CD14-positive monocyte (primary cell): ENCODE results near the gene CFLAR. TPM values are rescaled to one million over a fixed set of nuclear protein-coding genes. Genes with fewer than 3 reads are reported as not detected.
"Not testable (repeated sequence)": the region's sequence is repeated elsewhere in the genome, so short reads cannot be mapped to it uniquely, and the experiment has no call there.

Experiments used
- DNase-seq, 3 donors: peaks; one replicate each; pipeline ENCODE4 v3.0.0-alpha.2; 2011 to 2022
- H2AFZ ChIP-seq: 2 replicates; pipeline ENCODE4 v1.6.0; 2012; ENCODE audit warnings: mild to moderate bottlenecking, low read depth, low read length, inconsistent platforms; ENCODE audit not compliant: insufficient read depth, poor library complexity, severe bottlenecking
- H3K27ac ChIP-seq, 2 donors: 1 replicate in 1 of 2; 2 replicates in 1 of 2; pipeline ENCODE4 v1.5.1; 2012 to 2013; ENCODE audit warnings: low read length in 2 of 2, control low read depth in 1 of 2, inconsistent platforms in 1 of 2, low read depth in 1 of 2, mild to moderate bottlenecking in 1 of 2
- H3K27me3 ChIP-seq, 2 donors: one replicate each; pipeline versions ENCODE4 v1.6.0 to v1.6.1; 2011 to 2013; ENCODE audit warnings: low read length in 2 of 2; ENCODE audit not compliant: control insufficient read depth in 2 of 2, insufficient read depth in 2 of 2
- H3K36me3 ChIP-seq, 2 donors: replicated peaks in 1 of 2; 1 replicate in 1 of 2; 2 replicates in 1 of 2; pipeline versions ENCODE4 v1.5.1 to v1.6.1; 2012 to 2013; ENCODE audit warnings: low read length in 2 of 2, control low read depth in 1 of 2, inconsistent platforms in 1 of 2, mild to moderate bottlenecking in 1 of 2; ENCODE audit not compliant: insufficient read depth in 2 of 2, control insufficient read depth in 1 of 2
- H3K4me1 ChIP-seq, 2 donors: 1 replicate in 1 of 2; 2 replicates in 1 of 2; pipeline versions ENCODE4 v1.5.1 to v1.6.1; 2012 to 2013; ENCODE audit warnings: low read length in 2 of 2, control low read depth in 1 of 2, inconsistent platforms in 1 of 2, mild to moderate bottlenecking in 1 of 2, moderate library complexity in 1 of 2; ENCODE audit not compliant: insufficient read depth in 2 of 2, control insufficient read depth in 1 of 2
- H3K4me2 ChIP-seq: replicated peaks from 2 replicates; pipeline ENCODE3; 2012; ENCODE audit warnings: low read length, moderate library complexity, mild to moderate bottlenecking; ENCODE audit not compliant: poor library complexity, severe bottlenecking; ENCODE audit errors: extremely low read depth
- H3K4me3 ChIP-seq, 3 experiments: fragments of 200-600 bp in 1 of 3; sonication (generic) in 1 of 3; replicated peaks in 1 of 3; 1 replicate in 2 of 3; 2 replicates in 1 of 3; pipeline ENCODE4 v1.5.1; 2011 to 2013; ENCODE audit warnings: low read length in 3 of 3, mild to moderate bottlenecking in 3 of 3, control low read depth in 2 of 3, low read depth in 2 of 3, inconsistent platforms in 1 of 3, moderate library complexity in 1 of 3
- H3K79me2 ChIP-seq: 2 replicates; pipeline ENCODE4 v1.6.0; 2012; ENCODE audit warnings: mild to moderate bottlenecking, control low read depth, inconsistent platforms, low read length, moderate library complexity; ENCODE audit not compliant: insufficient read depth
- H3K9ac ChIP-seq: 2 replicates; pipeline ENCODE4 v1.6.0; 2017; ENCODE audit warnings: low read length, mild to moderate bottlenecking; ENCODE audit not compliant: insufficient read depth, poor library complexity, severe bottlenecking
- H3K9me3 ChIP-seq, 2 donors: replicated peaks in 1 of 2; 1 replicate in 1 of 2; 2 replicates in 1 of 2; pipeline versions ENCODE4 v1.5.1 to v1.6.1; 2012 to 2013; ENCODE audit warnings: low read length in 2 of 2, control low read depth in 1 of 2; ENCODE audit not compliant: control insufficient read depth in 1 of 2, insufficient read depth in 1 of 2
- H4K20me1 ChIP-seq: 2 replicates; pipeline ENCODE4 v1.6.0; 2012; ENCODE audit warnings: mild to moderate bottlenecking, low read length, control low read depth, moderate library complexity; ENCODE audit not compliant: insufficient read depth
- H3K27ac Mint-ChIP-seq, 7 donors: one replicate each; pipeline ENCODE4 v1.8.0; 2020; ENCODE audit warnings: mild to moderate bottlenecking in 7 of 7, mixed read lengths in 7 of 7, moderate library complexity in 6 of 7, inconsistent platforms in 2 of 7
- H3K27me3 Mint-ChIP-seq, 3 donors: one replicate each; pipeline ENCODE4 v1.8.0; 2021 to 2022; ENCODE audit warnings: low read depth in 3 of 3, mild to moderate bottlenecking in 3 of 3, mixed read lengths in 3 of 3, moderate library complexity in 3 of 3, inconsistent platforms in 1 of 3
- H3K36me3 Mint-ChIP-seq, 2 donors: one replicate each; pipeline ENCODE4 v1.8.0; 2020; ENCODE audit warnings: mixed read lengths in 2 of 2, inconsistent platforms in 1 of 2, mild to moderate bottlenecking in 1 of 2
- H3K4me1 Mint-ChIP-seq: one replicate; pipeline ENCODE4 v1.8.0; 2020; ENCODE audit warnings: mild to moderate bottlenecking, mixed read lengths
- H3K4me3 Mint-ChIP-seq, 2 donors: one replicate each; pipeline ENCODE4 v1.8.0; 2020; ENCODE audit warnings: mild to moderate bottlenecking in 2 of 2, mixed read lengths in 2 of 2, moderate library complexity in 1 of 2
- H3K9me3 Mint-ChIP-seq, 7 donors: one replicate each; pipeline ENCODE4 v1.8.0; 2020 to 2022; ENCODE audit warnings: mixed read lengths in 7 of 7, mild to moderate bottlenecking in 6 of 7, moderate library complexity in 6 of 7, inconsistent platforms in 2 of 7
- WGBS: methylation state at CpG from one replicate; pipeline ENCODE4 v1.1.5; 2013; ENCODE audit warnings: missing lambda C conversion rate; ENCODE audit not compliant: insufficient coverage; 5-methylcytosine and 5-hydroxymethylcytosine counted together
- intact Hi-C, 2 donors: fragments of 100-400 bp; cut with micrococcal nuclease; formaldehyde crosslinking; loops; one replicate each; pipeline versions ENCODE4 v1.15.0 to v1.15.1; 2023
- polyA plus RNA-seq, 3 donors: library from polyadenylated mRNA; depleted of rRNA in 1 of 3; unstranded in 2 of 3; stranded (reverse) in 1 of 3; fragments of 300-500 nt in 2 of 3; fragments of >200 nt in 1 of 3; fragmentation: Illumina TruSeq in 2 of 3; gene quantifications; 1 replicate in 2 of 3; 2 replicates in 1 of 3; pipeline ENCODE4 v1.2.3, GENCODE V29; 2012 to 2021
- TF ChIP-seq, protein P1 (sequence below): fragments of 200-600 bp; IDR thresholded peaks from one replicate; pipeline ENCODE4 v1.8.0; 2022; ENCODE audit warnings: antibody characterized with exemption, mild to moderate bottlenecking

Gene CFLAR
- polyA plus RNA-seq, 3 donors = 79.4 to 149 (median 79.5) TPM

DNA sequence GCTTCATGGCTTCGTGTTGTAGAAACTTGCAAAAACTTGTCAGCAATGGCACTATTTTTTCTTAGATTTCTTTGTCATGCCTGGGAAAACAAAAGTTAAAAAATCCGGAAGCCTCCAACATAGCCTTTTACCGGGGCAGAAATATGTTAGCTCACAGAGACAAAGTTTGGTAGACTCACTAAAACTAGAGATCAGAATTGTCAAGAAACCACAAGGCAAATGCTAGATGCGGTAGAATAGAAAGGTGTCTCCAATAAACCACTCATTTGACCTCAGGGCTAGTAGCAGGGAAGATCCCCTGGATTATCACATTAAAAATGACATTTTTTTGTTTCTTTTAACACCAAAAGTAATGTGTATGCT is 67.4 kb downstream of the CFLAR start:
- peaks cover 0 to 2% (median 0%) of the 10 kb centered on the region in 3 donors for H3K27me3 Mint-ChIP-seq
- 0% methylated on average over 1 of the region's 4 CpGs for WGBS
- H3K27ac ChIP-seq = peak overlapping the region in 1 of 2 donors; percentile 80
- H3K4me1 ChIP-seq = peaks cover 28 to 58% of the 10 kb centered on the region in 2 donors
- peaks cover 26 to 31% of the 10 kb centered on the region in 2 donors for H3K36me3 Mint-ChIP-seq
- peaks cover 44% of the 10 kb centered on the region for H4K20me1 ChIP-seq
- TF ChIP-seq, protein P1, sequence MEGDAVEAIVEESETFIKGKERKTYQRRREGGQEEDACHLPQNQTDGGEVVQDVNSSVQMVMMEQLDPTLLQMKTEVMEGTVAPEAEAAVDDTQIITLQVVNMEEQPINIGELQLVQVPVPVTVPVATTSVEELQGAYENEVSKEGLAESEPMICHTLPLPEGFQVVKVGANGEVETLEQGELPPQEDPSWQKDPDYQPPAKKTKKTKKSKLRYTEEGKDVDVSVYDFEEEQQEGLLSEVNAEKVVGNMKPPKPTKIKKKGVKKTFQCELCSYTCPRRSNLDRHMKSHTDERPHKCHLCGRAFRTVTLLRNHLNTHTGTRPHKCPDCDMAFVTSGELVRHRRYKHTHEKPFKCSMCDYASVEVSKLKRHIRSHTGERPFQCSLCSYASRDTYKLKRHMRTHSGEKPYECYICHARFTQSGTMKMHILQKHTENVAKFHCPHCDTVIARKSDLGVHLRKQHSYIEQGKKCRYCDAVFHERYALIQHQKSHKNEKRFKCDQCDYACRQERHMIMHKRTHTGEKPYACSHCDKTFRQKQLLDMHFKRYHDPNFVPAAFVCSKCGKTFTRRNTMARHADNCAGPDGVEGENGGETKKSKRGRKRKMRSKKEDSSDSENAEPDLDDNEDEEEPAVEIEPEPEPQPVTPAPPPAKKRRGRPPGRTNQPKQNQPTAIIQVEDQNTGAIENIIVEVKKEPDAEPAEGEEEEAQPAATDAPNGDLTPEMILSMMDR = no peak
- peaks cover 0 to 11% of the 10 kb centered on the region in 2 donors for H3K9me3 ChIP-seq
- no peaks in the 10 kb centered on the region for H3K27me3 ChIP-seq
- peak overlapping the region; percentile 64 for H2AFZ ChIP-seq
- peak overlapping the region; percentile 76 for H3K4me2 ChIP-seq
- H3K27ac Mint-ChIP-seq = peak overlapping the region; percentile 84 to 93 (median 92)
- H3K4me1 Mint-ChIP-seq = peaks cover 56% of the 10 kb centered on the region
- intact Hi-C loops = loop anchor here (5.0 to 10.0 kb wide), 3 partner anchors 49 to 219 kb away; partner anchors contain the start of genes HYCC2 (in 1 of the 2), NDUFB3 (in 1 of the 2) and ORC2 (in 1 of the 2)
- peak overlapping the region; percentile 61 for H3K9ac ChIP-seq
- peaks cover 14 to 31% of the 10 kb centered on the region in 2 donors for H3K36me3 ChIP-seq
- H3K79me2 ChIP-seq = peaks cover 57% of the 10 kb centered on the region
- no peak for DNase-seq
- H3K4me3 Mint-ChIP-seq = peak overlapping the region; percentile 84 to 95
- peak overlapping the region; percentile 76 to 99 (median 88) for H3K4me3 ChIP-seq
- H3K9me3 Mint-ChIP-seq = peaks cover 0 to 6% (median 4%) of the 10 kb centered on the region in 7 donors

DNA sequence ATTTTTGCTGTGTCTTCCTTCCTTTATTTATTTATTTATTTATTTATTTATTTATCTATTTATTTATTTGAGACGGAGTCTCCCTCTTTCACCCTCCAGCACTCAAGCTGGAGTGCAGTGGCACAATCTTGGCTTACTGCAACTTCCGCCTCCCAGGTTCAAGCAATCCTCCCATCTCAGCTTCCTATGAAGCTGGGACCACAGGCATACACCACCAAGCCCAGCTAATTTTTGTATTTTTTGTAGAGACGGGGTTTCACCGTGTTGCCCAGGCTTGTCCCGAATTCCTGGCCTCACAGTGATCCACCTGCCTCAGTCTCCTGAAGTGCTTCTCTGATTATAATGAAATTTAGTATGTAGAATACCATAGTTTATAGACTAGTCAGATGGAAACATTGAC is 67.9 kb downstream of the CFLAR start:
- Histone ChIP-seq H3K79me2 (peaks cover 62% of the 10 kb centered on the region), H3K9ac (peak overlapping the region; percentile 61), H3K4me3 (peak overlapping the region; percentile 76 to 99 (median 88)), H3K4me2 (peak overlapping the region; percentile 76), H4K20me1 (peaks cover 49% of the 10 kb centered on the region), H3K36me3 (peaks cover 19 to 36% of the 10 kb centered on the region in 2 donors), H3K4me1 (peaks cover 28 to 58% of the 10 kb centered on the region in 2 donors), H3K27ac (peak overlapping the region in 1 of 2 donors; percentile 80)
- Mint-ChIP-seq H3K27ac (peak overlapping the region; percentile 78 to 92 (median 85)), H3K36me3 (peaks cover 29 to 36% of the 10 kb centered on the region in 2 donors), H3K4me1 (peaks cover 58% of the 10 kb centered on the region), H3K4me3 (peak overlapping the region; percentile 83 to 95)
- not testable (repeated sequence) for H3K27me3 ChIP-seq, H3K9me3 ChIP-seq, H3K27me3 Mint-ChIP-seq, H3K9me3 Mint-ChIP-seq, H2AFZ ChIP-seq
- WGBS = no CpG with 5 or more reads among the region's 5 CpGs
- intact Hi-C loops = loop anchor here (5.0 to 10.0 kb wide), 3 partner anchors 48 to 219 kb away; partner anchors contain the start of genes HYCC2 (in 1 of the 2), NDUFB3 (in 1 of the 2) and ORC2 (in 1 of the 2)
- peak in 2 of 3 donors; percentile 38 to 39 for DNase-seq

DNA sequence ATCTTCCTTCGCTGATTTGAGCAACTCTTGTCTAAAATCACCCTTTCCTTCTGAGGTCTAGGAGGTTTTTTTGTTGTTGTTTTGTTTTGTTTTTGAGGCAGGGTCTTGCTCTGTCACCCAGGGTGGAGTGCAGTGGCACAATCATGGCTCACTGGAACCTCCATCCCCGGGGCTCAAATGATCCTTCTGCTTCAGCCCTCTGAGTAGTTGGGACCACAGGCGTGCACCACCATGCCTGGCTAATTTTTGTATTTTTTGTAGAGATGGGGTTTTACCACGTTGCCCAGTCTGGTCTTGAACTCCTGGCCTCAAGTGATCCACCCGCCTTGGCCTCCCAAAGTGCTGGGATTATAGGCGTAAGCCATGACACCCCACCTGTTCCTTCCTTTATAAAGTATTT is 68.3 kb downstream of the CFLAR start:
- not testable (repeated sequence) for H3K27me3 ChIP-seq, H3K9me3 ChIP-seq, H2AFZ ChIP-seq, H3K9me3 Mint-ChIP-seq, DNase-seq, H3K27me3 Mint-ChIP-seq
- Histone ChIP-seq H3K79me2 (peaks cover 66% of the 10 kb centered on the region), H3K4me3 (peak overlapping the region; percentile 76 to 99 (median 88)), H3K9ac (peak overlapping the region; percentile 61), H3K36me3 (peaks cover 23 to 41% of the 10 kb centered on the region in 2 donors), H3K27ac (peak overlapping the region in 1 of 2 donors; percentile 80), H4K20me1 (peaks cover 50% of the 10 kb centered on the region), H3K4me2 (peak overlapping the region; percentile 76), H3K4me1 (peaks cover 28 to 58% of the 10 kb centered on the region in 2 donors)
- 0% methylated on average over 1 of the region's 6 CpGs for WGBS
- Mint-ChIP-seq H3K4me1 (peaks cover 58% of the 10 kb centered on the region), H3K4me3 (peak overlapping the region; percentile 83 to 95), H3K27ac (peak overlapping the region; percentile 78 to 92 (median 85)), H3K36me3 (peaks cover 32 to 40% of the 10 kb centered on the region in 2 donors)
- intact Hi-C loops = loop anchor here (5.0 to 10.0 kb wide), 3 partner anchors 48 to 219 kb away; partner anchors contain the start of genes HYCC2 (in 1 of the 2), NDUFB3 (in 1 of the 2) and ORC2 (in 1 of the 2)
